ENCODE results near the gene CRPPA.

The CRPPA gene

GRCh38 chr7:16423761-16424160 is 2.4 kb upstream of the CRPPA start:
- no peak for DNase-seq (ENCODE audit: low read depth in 4 of 4, low spot score in 1 of 4)

DNA sequence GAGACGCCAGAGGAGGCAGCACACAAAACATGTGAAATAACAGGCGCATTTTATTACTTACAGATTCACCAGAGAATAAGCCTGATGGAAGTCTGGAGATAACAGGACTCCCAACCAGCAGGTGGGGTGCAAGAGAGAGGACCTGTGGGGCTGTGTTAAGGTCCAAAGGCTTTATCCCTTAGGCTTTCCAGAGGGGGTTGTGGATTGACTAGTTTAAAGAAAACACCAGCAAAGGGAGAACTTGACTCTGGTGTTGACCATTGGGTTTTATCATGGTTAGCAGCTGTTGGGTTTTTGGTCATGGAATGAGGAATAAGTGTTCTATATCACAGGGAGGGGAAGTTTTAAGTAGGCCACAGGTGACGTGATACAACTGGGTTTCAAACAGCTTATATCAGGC is 1.6 kb upstream of the CRPPA start:
- DNase-seq (ENCODE audit: low read depth in 4 of 4, low spot score in 1 of 4) = no peak

GRCh38 chr7:16422103-16422435 is 731 bp upstream of the CRPPA start:
- no peak for DNase-seq (ENCODE audit: low read depth in 4 of 4, low spot score in 1 of 4)

GRCh38 chr7:16420649-16421332 is 547 bp downstream of the CRPPA start:
- DNase-seq (ENCODE audit: low read depth in 4 of 4, low spot score in 1 of 4) = peak; percentile 47 to 80 (median 70)

- no peak for DNase-seq (ENCODE audit: low read depth in 4 of 4, low spot score in 1 of 4)
These were observed 1.0 kb downstream of the CRPPA start for GRCh38 chr7:16420329-16420648.

- no peak for DNase-seq (ENCODE audit: low read depth in 4 of 4, low spot score in 1 of 4)
These were observed 1.5 kb downstream of the CRPPA start for GRCh38 chr7:16419859-16420258.

GRCh38 chr7:16419126-16419525 is 2.2 kb downstream of the CRPPA start:
- DNase-seq (ENCODE audit: low read depth in 4 of 4, low spot score in 1 of 4) = no peak

DNA sequence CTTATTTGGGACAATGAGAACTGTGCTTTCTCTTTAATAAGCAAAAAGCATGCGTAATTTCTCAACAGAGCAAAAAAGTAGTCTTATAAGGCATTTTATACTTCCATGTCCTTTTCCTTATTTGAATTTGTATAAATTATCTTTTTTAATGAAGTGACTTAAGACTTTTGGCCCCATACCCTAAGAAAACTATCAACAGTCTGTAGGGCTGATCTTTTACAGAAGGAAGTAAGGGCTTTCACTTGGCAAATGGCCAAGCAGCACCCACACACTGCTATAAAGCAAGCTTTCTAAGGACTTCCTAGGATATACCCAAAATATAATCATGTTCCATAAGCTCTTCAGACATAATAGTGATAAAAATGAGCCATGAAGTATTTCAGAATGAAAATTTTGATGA is 3.4 kb downstream of the CRPPA start:
- no peak for DNase-seq (ENCODE audit: low read depth in 4 of 4, low spot score in 1 of 4)

- no peak for DNase-seq (ENCODE audit: low read depth in 4 of 4, low spot score in 1 of 4)
These were observed 4.8 kb downstream of the CRPPA start for GRCh38 chr7:16416289-16417282.

DNA sequence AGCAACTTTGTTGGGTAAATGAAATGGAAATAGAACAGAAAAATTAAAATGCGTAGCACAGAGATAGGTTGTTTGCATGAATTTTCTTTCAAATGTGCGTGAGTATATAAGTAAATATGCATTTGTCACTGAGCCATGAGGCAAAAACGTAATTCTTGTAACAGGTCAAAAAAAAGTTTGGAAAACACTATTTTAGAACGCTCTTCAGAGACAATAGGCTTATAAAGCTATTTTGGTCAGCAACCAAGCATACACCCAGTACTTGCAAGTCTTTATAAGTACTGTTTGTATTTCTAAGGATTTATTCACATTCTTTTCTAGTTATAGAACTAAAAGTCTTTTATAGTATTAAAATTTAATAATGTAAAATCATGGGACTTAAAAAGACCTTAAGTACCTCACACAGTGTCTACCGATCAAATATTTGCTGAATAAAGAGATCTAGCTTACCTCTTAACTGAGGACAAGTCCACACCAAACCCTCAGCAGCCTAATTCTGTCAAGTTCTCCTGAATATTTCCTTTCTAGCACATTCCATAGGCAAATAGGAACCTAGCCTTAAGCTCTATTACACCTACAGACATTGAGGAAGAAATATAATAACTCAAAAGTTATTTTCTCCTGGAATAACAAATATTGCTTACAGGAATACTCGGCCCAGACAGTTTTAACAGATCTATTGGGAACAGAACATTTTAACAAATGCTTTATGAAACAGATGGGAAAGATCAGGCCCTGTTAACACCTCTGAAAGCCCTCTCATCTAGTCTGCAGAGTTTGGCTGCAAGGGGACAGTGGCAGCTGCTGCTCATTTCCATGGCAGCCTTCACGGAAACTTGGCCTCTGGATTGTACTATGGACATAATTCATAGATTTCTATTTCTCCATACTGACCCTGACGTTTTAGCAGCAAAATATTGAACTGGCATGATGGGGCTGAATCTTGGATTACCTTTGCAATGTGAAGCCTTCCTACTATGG is 8.8 kb downstream of the CRPPA start:
- DNase-seq (ENCODE audit: low read depth in 4 of 4, low spot score in 1 of 4) = no peak

GRCh38 chr7:16411391-16411790 is 9.9 kb downstream of the CRPPA start:
- DNase-seq (ENCODE audit: low read depth in 4 of 4, low spot score in 1 of 4) = no peak

DNA sequence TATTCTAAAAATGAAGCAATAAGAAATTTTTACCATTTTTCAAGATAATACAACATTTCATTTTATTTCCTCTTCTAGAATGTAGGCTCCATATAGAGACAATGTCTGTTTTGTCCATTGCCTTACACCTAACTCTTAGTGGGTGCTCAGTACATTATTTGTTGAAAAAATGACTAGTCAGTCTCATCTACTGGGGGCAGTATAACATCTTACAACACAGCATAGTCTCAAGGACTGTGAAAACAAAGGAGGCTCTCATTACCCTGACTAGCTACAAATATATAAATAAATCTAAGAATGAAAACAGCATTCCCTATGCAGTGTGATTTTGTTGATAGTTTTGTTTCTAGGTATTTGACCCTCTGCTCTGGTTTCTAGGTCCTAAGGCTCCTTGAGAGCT is 11.6 kb downstream of the CRPPA start:
- DNase-seq (ENCODE audit: low read depth in 4 of 4, low spot score in 1 of 4) = no peak

DNA sequence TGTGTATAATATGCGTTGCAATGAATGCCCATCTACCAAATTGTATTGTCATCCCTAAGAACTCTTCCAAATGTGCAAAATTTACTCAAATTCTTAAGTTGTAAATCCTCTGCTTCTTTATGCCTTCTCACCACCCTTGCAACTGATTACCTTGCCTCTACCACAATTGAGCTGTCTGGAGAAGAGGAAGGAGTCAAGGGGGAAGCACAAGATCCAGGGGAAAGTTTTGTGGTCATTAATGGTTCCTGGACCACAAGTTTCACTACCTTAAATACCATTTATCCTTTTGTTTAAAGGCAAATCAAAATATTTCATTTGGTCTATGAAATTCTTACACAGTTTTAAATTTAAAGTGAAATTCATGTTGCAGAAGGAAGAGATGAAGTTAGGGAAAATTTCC is 16.7 kb downstream of the CRPPA start:
- no peak for DNase-seq (ENCODE audit: low read depth in 4 of 4, low spot score in 1 of 4)

- DNase-seq (ENCODE audit: low read depth in 4 of 4, low spot score in 1 of 4) = no peak
These were observed 17.9 kb downstream of the CRPPA start for GRCh38 chr7:16403475-16403874.

GRCh38 chr7:16402940-16403339 is 18.4 kb downstream of the CRPPA start:
- no peak for DNase-seq (ENCODE audit: low read depth in 4 of 4, low spot score in 1 of 4)

GRCh38 chr7:16402091-16402490 is 19.2 kb downstream of the CRPPA start:
- no peak for DNase-seq (ENCODE audit: low read depth in 4 of 4, low spot score in 1 of 4)

DNA sequence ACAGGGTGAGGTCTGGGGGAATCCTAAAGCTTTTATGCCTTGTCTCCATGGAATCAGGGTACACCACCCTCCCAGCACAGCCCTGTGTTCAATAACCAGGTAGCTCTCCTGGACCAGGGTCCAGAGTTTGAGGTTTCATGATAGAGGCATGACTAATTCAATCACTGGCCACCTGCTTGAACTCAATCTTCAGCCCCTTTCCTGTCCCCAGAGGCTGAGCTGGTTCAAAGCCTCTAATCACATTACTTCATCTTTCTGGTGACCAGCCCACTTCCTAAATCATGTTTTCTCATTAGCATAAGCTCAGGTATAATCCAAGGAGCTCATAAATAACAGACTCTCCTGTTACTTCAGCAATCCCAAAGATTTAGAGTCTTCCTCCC is 20.5 kb downstream of the CRPPA start:
- DNase-seq (ENCODE audit: low read depth in 4 of 4, low spot score in 1 of 4) = no peak

- no peak for DNase-seq (ENCODE audit: low read depth in 4 of 4, low spot score in 1 of 4)
These were observed 21.1 kb downstream of the CRPPA start for GRCh38 chr7:16399916-16400892.

GRCh38 chr7:16399265-16399831 is 22.0 kb downstream of the CRPPA start:
- DNase-seq (ENCODE audit: low read depth in 4 of 4, low spot score in 1 of 4) = no peak

All from stimulated activated CD4-positive, alpha-beta T cell treated with anti-CD3 and anti-CD28 coated beads, Interleukin-1b, Interleukin-23, amount 100 ng/mL, for 24 hours (primary cell).